Liver (tissue), 9 donors: ENCODE data around the gene TMEM176A. TPM values are rescaled to one million over a fixed set of nuclear protein-coding genes. Genes with fewer than 3 reads are reported as not detected.

Source experiments
- DNase-seq: peaks from one replicate; pipeline ENCODE4 v3.0.0-alpha.2; 2017; ENCODE audit warnings: low spot score
- H3K27ac ChIP-seq, 2 donors: one replicate each; pipeline ENCODE4 v1.7.0; 2013; ENCODE audit warnings: inconsistent platforms in 2 of 2, low read length in 2 of 2, control low read depth in 1 of 2, low read depth in 1 of 2, mild to moderate bottlenecking in 1 of 2
- H3K27me3 ChIP-seq, 4 donors: one replicate each; pipeline versions ENCODE4 v1.6.1 to v1.7.0; 2013; ENCODE audit warnings: low read length in 3 of 4, inconsistent platforms in 1 of 4, mild to moderate bottlenecking in 1 of 4, moderate library complexity in 1 of 4; ENCODE audit not compliant: control insufficient read depth in 4 of 4, insufficient read depth in 4 of 4
- H3K36me3 ChIP-seq, 4 donors: one replicate each; pipeline versions ENCODE4 v1.6.1 to v1.7.0; 2013; ENCODE audit warnings: low read length in 3 of 4, mild to moderate bottlenecking in 3 of 4, low read depth in 1 of 4, moderate library complexity in 1 of 4; ENCODE audit not compliant: control insufficient read depth in 4 of 4, insufficient read depth in 3 of 4
- H3K4me1 ChIP-seq, 4 donors: one replicate each; pipeline versions ENCODE4 v1.6.1 to v1.7.0; 2013; ENCODE audit warnings: low read length in 3 of 4, mild to moderate bottlenecking in 3 of 4, moderate library complexity in 1 of 4; ENCODE audit not compliant: control insufficient read depth in 4 of 4, insufficient read depth in 4 of 4
- H3K4me3 ChIP-seq, 3 donors: one replicate each; pipeline versions ENCODE4 v1.6.1 to v1.7.0; 2013; ENCODE audit warnings: low read length in 3 of 3, control low read depth in 1 of 3, low read depth in 1 of 3, mild to moderate bottlenecking in 1 of 3
- H3K9ac ChIP-seq, 2 donors: one replicate each; pipeline ENCODE4 v1.7.0; 2013; ENCODE audit warnings: low read length in 2 of 2, mild to moderate bottlenecking in 2 of 2, moderate library complexity in 2 of 2, control low read depth in 1 of 2, low read depth in 1 of 2
- H3K9me3 ChIP-seq, 4 donors: one replicate each; pipeline versions ENCODE4 v1.6.1 to v1.7.0; 2013; ENCODE audit warnings: low read length in 3 of 4; ENCODE audit not compliant: control insufficient read depth in 4 of 4
- CTCF ChIP-seq: fragments of 150-350 bp; IDR thresholded peaks from 2 replicates; pipeline ENCODE4 v1.5.1; 2017; ENCODE audit warnings: improper control_type of control experiment, low read depth, low read length; ENCODE audit not compliant: missing input control
- GABPA ChIP-seq, 2 donors: IDR thresholded peaks in 1 of 2; conservative IDR thresholded peaks in 1 of 2; 2 replicates each; pipeline ENCODE4 v1.6.1; 2016; ENCODE audit warnings: antibody characterized with exemption in 2 of 2, mild to moderate bottlenecking in 1 of 2, moderate library complexity in 1 of 2
- HNF4G ChIP-seq: IDR thresholded peaks from 2 replicates; pipeline ENCODE4 v1.6.1; 2016; ENCODE audit warnings: antibody characterized with exemption
- NR2F2 ChIP-seq: IDR thresholded peaks from 2 replicates; pipeline ENCODE4 v1.6.1; 2016; ENCODE audit warnings: antibody characterized with exemption
- RAD21 ChIP-seq, 2 donors: IDR thresholded peaks; 2 replicates each; pipeline ENCODE4 v1.6.1; 2016; ENCODE audit warnings: antibody characterized with exemption in 2 of 2, mild to moderate bottlenecking in 2 of 2
- RXRA ChIP-seq, 2 donors: IDR thresholded peaks; 2 replicates each; pipeline ENCODE4 v1.6.1; 2017 to 2018; ENCODE audit warnings: antibody characterized with exemption in 2 of 2, mild to moderate bottlenecking in 1 of 2
- SP1 ChIP-seq: IDR thresholded peaks from 2 replicates; pipeline ENCODE4 v1.6.1; 2018; ENCODE audit warnings: antibody characterized with exemption, mild to moderate bottlenecking
- YY1 ChIP-seq: IDR thresholded peaks from 2 replicates; pipeline ENCODE4 v1.6.1; 2016; ENCODE audit warnings: antibody characterized with exemption, mild to moderate bottlenecking
- WGBS: extraction: QIAGEN DNeasy Blood & Tissue Kit; methylation state at CpG from one replicate; pipeline ENCODE4 v1.1.7; 2013; 5-methylcytosine and 5-hydroxymethylcytosine counted together
- polyA plus RNA-seq, 2 donors: library from polyadenylated mRNA; stranded (reverse) in 1 of 2; unstranded in 1 of 2; fragments of 200-250 nt in 1 of 2; fragments of >200 nt in 1 of 2; fragmentation: Nextera tagmentation in 1 of 2; extraction: Ambion mirVana in 1 of 2; gene quantifications; one replicate each; pipeline versions ENCODE4 v1.2.1 to v1.2.3, GENCODE V29; 2013 to 2015
- total RNA-seq, 2 donors: library from RNA; depleted of rRNA; stranded (reverse); fragments of >200 nt; gene quantifications; one replicate each; pipeline ENCODE4 v1.2.3, GENCODE V29; 2014
- TF ChIP-seq, protein P1 (sequence below): IDR thresholded peaks from 2 replicates; pipeline ENCODE4 v1.6.1; 2016; ENCODE audit warnings: antibody characterized with exemption
- donor health status: healthy.
- donor health status: healthy.
- donor health status: healthy.
- donor health status: healthy.
- donor health status: healthy.

TMEM176A gene
- total and polyA plus RNA-seq, 4 donors = 346 to 703 (median 539) TPM

DNA sequence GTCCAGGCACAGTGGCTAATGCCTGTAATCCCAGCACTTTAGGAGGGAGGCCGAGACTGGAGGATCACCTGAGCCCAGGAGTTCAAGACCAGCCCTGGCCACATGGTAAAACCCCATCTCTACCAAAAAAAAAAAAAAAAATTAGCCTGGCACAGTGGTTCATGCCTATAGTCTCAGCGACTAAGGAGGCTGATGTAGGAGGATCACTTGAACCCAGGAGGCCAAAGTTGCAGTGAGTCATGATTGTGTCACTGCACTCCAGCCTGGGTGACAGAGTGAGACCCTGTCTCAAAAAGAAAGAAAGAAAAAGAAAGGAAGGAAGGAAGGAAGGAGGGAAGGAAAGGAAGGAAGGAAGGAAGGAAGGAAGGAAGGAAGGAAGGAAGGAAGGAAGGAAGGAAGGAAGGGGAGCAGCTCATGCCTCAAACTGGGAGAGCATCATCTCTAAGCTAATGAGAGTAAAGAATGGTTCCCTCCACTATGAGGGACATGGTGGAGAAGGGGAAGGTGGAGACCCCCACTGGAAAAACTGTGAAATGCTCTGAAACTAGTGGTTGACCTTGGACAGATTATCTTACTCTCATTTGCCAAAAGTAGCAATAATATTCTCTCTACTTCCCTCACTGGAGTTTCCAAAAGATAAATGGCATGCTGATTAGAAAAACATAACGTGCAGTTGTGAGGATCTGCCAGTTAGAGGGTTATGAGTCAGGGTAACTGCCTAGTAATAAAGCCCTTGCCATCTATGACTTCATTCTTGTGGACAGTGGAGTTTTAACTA lies 46.6 kb upstream of the TMEM176A start:
- H3K9ac ChIP-seq = no peak overlapping the region
- H3K27ac ChIP-seq = no peak overlapping the region
- peaks cover 0 to 19% (median 3%) of the 10 kb centered on the region in 4 donors for H3K4me1 ChIP-seq
- H3K27me3 ChIP-seq = no peaks in the 10 kb centered on the region
- no peak for DNase-seq
- 65% methylated on average over 3 of the region's 3 CpGs for WGBS
- no peak overlapping the region for H3K4me3 ChIP-seq
- TF ChIP-seq HNF4G = no peak
- TF ChIP-seq CTCF = peak; percentile 14
- TF ChIP-seq GABPA (IDR thresholded peaks at IDR 0.05 in 1 of 2, conservative IDR thresholded peaks at IDR 0.05 in 1 of 2) = no peak
- TF ChIP-seq, protein P1, sequence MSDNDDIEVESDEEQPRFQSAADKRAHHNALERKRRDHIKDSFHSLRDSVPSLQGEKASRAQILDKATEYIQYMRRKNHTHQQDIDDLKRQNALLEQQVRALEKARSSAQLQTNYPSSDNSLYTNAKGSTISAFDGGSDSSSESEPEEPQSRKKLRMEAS = peak; percentile 68
- TF ChIP-seq SP1 = no peak
- peak; percentile 57 to 66 for TF ChIP-seq RAD21 (IDR thresholded peaks at IDR 0.05)
- peak; percentile 25 for TF ChIP-seq NR2F2
- TF ChIP-seq RXRA (IDR thresholded peaks at IDR 0.05) = no peak
- no peaks in the 10 kb centered on the region for H3K36me3 ChIP-seq
- H3K9me3 ChIP-seq = no peaks in the 10 kb centered on the region

DNA sequence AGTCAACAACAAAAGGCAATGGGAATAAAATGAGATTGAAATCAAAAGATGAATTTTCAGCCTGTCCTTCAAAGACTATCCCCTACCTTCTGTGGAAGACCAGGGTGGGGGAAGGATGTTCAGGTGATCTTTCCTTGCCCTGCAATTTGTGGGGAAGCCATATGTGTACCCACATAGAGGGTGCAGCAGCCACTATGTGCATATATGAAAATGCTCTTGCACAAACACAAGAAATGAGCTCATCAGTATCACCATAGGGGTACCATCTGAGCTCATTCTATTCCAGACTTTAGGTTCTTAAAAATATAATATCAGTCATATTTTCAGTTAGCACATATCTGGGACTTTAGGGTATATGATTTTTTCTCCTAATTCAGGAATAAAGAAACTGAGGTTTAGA lies 45.6 kb upstream of the TMEM176A start:
- H3K27me3 ChIP-seq = no peaks in the 10 kb centered on the region
- peak overlapping the region; percentile 7 to 37 for H3K27ac ChIP-seq
- DNase-seq = no peak
- H3K9ac ChIP-seq = no peak overlapping the region
- no peaks in the 10 kb centered on the region for H3K9me3 ChIP-seq
- TF ChIP-seq YY1 = no peak
- H3K36me3 ChIP-seq = no peaks in the 10 kb centered on the region
- H3K4me3 ChIP-seq = no peak overlapping the region
- H3K4me1 ChIP-seq = peaks cover 0 to 10% (median under 1%) of the 10 kb centered on the region in 4 donors

- Histone ChIP-seq H3K4me1 (peaks cover 0 to 8% (median 0%) of the 10 kb centered on the region in 4 donors), H3K27me3 (no peaks in the 10 kb centered on the region), H3K9ac (no peak overlapping the region), H3K9me3 (no peaks in the 10 kb centered on the region), H3K4me3 (no peak overlapping the region), H3K27ac (peak overlapping the region; percentile 7 to 37), H3K36me3 (no peaks in the 10 kb centered on the region)
- TF ChIP-seq RAD21 (IDR thresholded peaks at IDR 0.05) = peak in 1 of 2 donors; percentile 34
- peak; percentile 22 for TF ChIP-seq SP1
- TF ChIP-seq, protein P1 = no peak
- peak; percentile 13 for TF ChIP-seq NR2F2
- DNase-seq = no peak
- 74% methylated on average over 4 of the region's 4 CpGs for WGBS
Measured at GRCh38 chr7:150755473-150756099, 45.0 kb upstream of the TMEM176A start.
